Heart left ventricle (tissue), 13 donors: ENCODE data around the gene CDK19.

ENCODE experiments used
- CTCF ChIP-seq, 12 donors: fragments of 200-600 bp; sonication (generic) in 4 of 12; IDR thresholded peaks; one replicate each; pipeline versions ENCODE4 v1.5.0 to v1.8.0; 2018 to 2022; ENCODE audit warnings: antibody characterized with exemption in 12 of 12, mild to moderate bottlenecking in 5 of 12
- POLR2A ChIP-seq, 2 donors: fragments of 450-650 bp; IDR thresholded peaks; one replicate each; pipeline ENCODE4 v1.6.1; 2017; ENCODE audit warnings: antibody characterized with exemption in 2 of 2, mild to moderate bottlenecking in 2 of 2, moderate library complexity in 2 of 2
- donor health status: ischemic (EF 13 %, LVEDD 7.1; RV severe dilation, severe dysfunction).
- donor health status: DM: no; HTN: yes; CAD: no.
- donor health status: DM: no; HTN: no; CAD: no.
- donor health status: ischemic (EF 25% LVEDD 6.9; RV normal size, moderate dysfunction).
- donor health status: ischemic (EF 25% LVEDD 5.7; RV mildly dilated, moderate dysfunction).
- donor health status: ischemic (EF 35%, LVEDD 5.7; RV mildly dilated, moderate dysfunction).
- donor health status: nonischemic (EF 11% LVEDD 7.7; RV severe dilation, severe dysfunction).
- donor health status: DM: yes; HTN: yes; CAD: no.
- donor health status: PGD.
- donor health status: ischemic (EF 29% LVEDD 5.4; RV normal size, mild dysfunction).
- donor health status: nonischemic (EF 23%, LVEDD 6.1; RV moderate dilation, normal function).

DNA sequence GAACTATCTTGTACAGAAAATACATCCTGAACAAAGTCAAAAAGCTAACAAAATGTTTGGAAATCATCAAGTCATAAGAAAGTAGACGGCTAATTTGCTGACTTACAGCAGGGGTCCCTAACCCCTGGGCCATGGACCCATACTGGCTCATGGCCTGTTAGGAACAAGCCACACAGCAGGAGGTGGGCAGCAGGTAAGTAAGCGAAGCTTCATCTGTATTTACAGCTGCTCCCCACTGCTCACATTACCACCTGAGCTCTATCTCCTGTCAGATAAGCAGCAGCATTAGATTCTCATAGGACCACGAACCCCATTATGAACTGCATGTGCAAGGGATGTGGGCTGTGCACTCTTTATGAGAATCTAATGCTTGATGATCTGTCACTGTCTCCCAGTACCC, 115.5 kb downstream of the CDK19 start:
- TF ChIP-seq CTCF (IDR thresholded peaks at IDR 0.05) = no peak
- TF ChIP-seq POLR2A (IDR thresholded peaks at IDR 0.05) = no peak
